Measurements from ENCODE around the gene EXOC3L1.

DNA sequence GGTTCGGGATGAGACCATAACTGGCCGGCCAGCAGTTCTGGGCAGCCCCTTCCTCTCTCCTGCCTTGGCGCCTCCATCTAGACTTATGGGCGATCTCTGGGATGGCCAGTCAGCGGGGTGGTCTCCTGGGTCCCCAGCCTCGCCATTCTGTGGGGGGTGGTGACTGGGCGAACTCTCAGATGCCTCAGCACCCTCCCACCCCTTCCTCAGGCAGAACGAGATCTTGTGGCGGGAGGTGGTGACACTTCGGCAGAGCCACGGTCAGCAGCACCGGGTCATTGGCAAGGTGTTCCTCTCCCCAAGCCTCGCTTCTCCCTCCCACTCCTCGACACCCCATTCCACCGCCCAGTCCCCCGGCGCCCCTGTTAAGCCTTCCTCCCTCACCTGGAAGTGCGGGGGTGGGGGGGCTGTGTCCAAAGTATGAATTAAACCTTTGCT lies 23.8 kb downstream of the EXOC3L1 start:
- no peak for TF ChIP-seq POLR2A (IDR thresholded peaks at IDR 0.05; ENCODE audit: low read length)
- no peak for TF ChIP-seq GATA1 (IDR thresholded peaks at IDR 0.05; ENCODE audit: low read depth, low read length)
